HepG2 (cell line): ENCODE measurements around the gene KRTAP3-3. TPM values are rescaled to one million over a fixed set of nuclear protein-coding genes. Genes with fewer than 3 reads are reported as not detected.
A peak's percentile ranks its signal among the peaks of the same experiment; 100 is the strongest.

Experiments used
- ATAC-seq: fragments of 200-7000 bp; cut with Tn5 transposase; 3 replicates; pipeline ENCODE4 v1.9.1; 2020; ENCODE audit warnings: mild to moderate bottlenecking, moderate library complexity
- BruUV-seq: library from RNA; stranded (reverse); fragments of 400-500 nt; replicated peaks from 2 replicates; lab custom pipeline; 2021; lab: Mats Ljungman, UMichigan
- CTCF ChIA-PET: fragments of 300-600 bp; formaldehyde crosslinking; extraction: SDS; loops from one replicate; lab custom pipeline; 2021; ENCODE audit warnings: low total read pairs, inconsistent platforms, low intra/inter-chr PET ratio; lab: Yijun Ruan, JAX
- POLR2A ChIA-PET: fragments of 350-600 bp; sonication (Branson Sonifier 250); formaldehyde crosslinking; loops from one replicate; lab custom pipeline; 2020; ENCODE audit warnings: antibody characterized with exemption, inconsistent platforms; lab: Yijun Ruan, JAX
- DNase-seq: peaks from one replicate; pipeline ENCODE4 v3.0.0-alpha.2; 2015; ENCODE audit warnings: low spot score
- FAIRE-seq: peaks from 3 replicates; lab custom pipeline; 2011; peaks lifted over from hg19 to GRCh38; lab: Jason Lieb, UNC
- H2AFZ ChIP-seq: one replicate; pipeline ENCODE4 v1.6.1; 2011; ENCODE audit warnings: low read length, inconsistent platforms
- H3K27ac ChIP-seq: fragments of 300-600 bp; 3 replicates; pipeline ENCODE4 v1.8.0; 2011; ENCODE audit warnings: mixed run types, mild to moderate bottlenecking, mixed read lengths, low read length, inconsistent platforms; ENCODE audit not compliant: insufficient read depth; ENCODE audit errors: extremely low read length
- H3K27me3 ChIP-seq, 2 experiments: fragments of 200-600 bp in 1 of 2; 2 replicates in 1 of 2; 3 replicates in 1 of 2; pipeline versions ENCODE4 v1.6.0 to v1.8.0; 2011; ENCODE audit warnings: low read length in 2 of 2, mild to moderate bottlenecking in 2 of 2, moderate library complexity in 2 of 2, inconsistent platforms in 1 of 2; ENCODE audit not compliant: insufficient read depth in 2 of 2, control insufficient read depth in 1 of 2
- H3K36me3 ChIP-seq, 2 experiments: fragments of 200-600 bp in 1 of 2; replicated peaks in 1 of 2; 2 replicates in 1 of 2; 3 replicates in 1 of 2; pipeline versions ENCODE4 v1.5.1 to v1.8.0; 2011; ENCODE audit warnings: low read length in 2 of 2, inconsistent platforms in 1 of 2; ENCODE audit not compliant: insufficient read depth in 2 of 2, control insufficient read depth in 1 of 2
- H3K4me1 ChIP-seq: 2 replicates; pipeline ENCODE4 v1.5.1; 2012; ENCODE audit warnings: low read length, inconsistent platforms; ENCODE audit not compliant: insufficient read depth
- H3K4me2 ChIP-seq: 2 replicates; pipeline ENCODE4 v1.6.0; 2011; ENCODE audit warnings: low read depth, low read length, inconsistent platforms
- H3K4me3 ChIP-seq, 3 experiments: fragments of 200-600 bp in 1 of 3; sonication (generic), shearing (Covaris generic) in 1 of 3; replicated peaks in 1 of 3; 2 replicates each; pipeline ENCODE4 v1.5.1; 2011 to 2016; ENCODE audit warnings: low read length in 3 of 3, inconsistent platforms in 2 of 3, low read depth in 2 of 3, mild to moderate bottlenecking in 2 of 3, control low read depth in 1 of 3, mixed read lengths in 1 of 3; ENCODE audit not compliant: insufficient read depth in 1 of 3
- H3K79me2 ChIP-seq: one replicate; pipeline ENCODE4 v1.6.1; 2011; ENCODE audit warnings: low read length, inconsistent platforms; ENCODE audit not compliant: insufficient read depth
- H3K9ac ChIP-seq: 2 replicates; pipeline ENCODE4 v1.6.0; 2011; ENCODE audit warnings: mild to moderate bottlenecking, low read depth, low read length, inconsistent platforms; ENCODE audit not compliant: insufficient read depth
- H3K9me3 ChIP-seq: 2 replicates; pipeline ENCODE4 v1.5.1; 2012; ENCODE audit warnings: mild to moderate bottlenecking, low read length
- H4K20me1 ChIP-seq: 2 replicates; pipeline ENCODE4 v1.6.0; 2011; ENCODE audit warnings: inconsistent platforms, mild to moderate bottlenecking, low read length, moderate library complexity; ENCODE audit not compliant: insufficient read depth
- AKAP8 ChIP-seq: sonication (generic); formaldehyde crosslinking; IDR thresholded peaks from 2 replicates; pipeline ENCODE4 v1.5.1; 2020; ENCODE audit warnings: mild to moderate bottlenecking, missing genetic modification reagents
- CBFB ChIP-seq: sonication (generic); formaldehyde crosslinking; IDR thresholded peaks from 2 replicates; pipeline ENCODE4 v1.4.0; 2020; ENCODE audit warnings: missing genetic modification reagents
- EP300 ChIP-seq, 3 experiments: sonication (generic) in 1 of 3; formaldehyde crosslinking in 1 of 3; IDR thresholded peaks; 2 replicates each; pipeline versions ENCODE4 v1.5.1 to v1.6.1; 2011 to 2020; ENCODE audit warnings: low read depth in 2 of 3, low read length in 2 of 3, borderline replicate concordance in 1 of 3, improper control_type of control experiment in 1 of 3, mild to moderate bottlenecking in 1 of 3, missing genetic modification reagents in 1 of 3, moderate library complexity in 1 of 3
- HMG20A ChIP-seq: IDR thresholded peaks from 2 replicates; pipeline ENCODE4 v1.6.1; 2016; ENCODE audit warnings: borderline replicate concordance
- HNF4A ChIP-seq: sonication (generic); formaldehyde crosslinking; IDR thresholded peaks from 2 replicates; pipeline ENCODE4 v1.4.0; 2020; ENCODE audit warnings: missing genetic modification reagents
- IRX3 ChIP-seq: sonication (generic); formaldehyde crosslinking; IDR thresholded peaks from 2 replicates; pipeline ENCODE4 v1.8.1; 2023; ENCODE audit warnings: mild to moderate bottlenecking, low read depth, missing genetic modification reagents, borderline replicate concordance
- KAT8 ChIP-seq: IDR thresholded peaks from 2 replicates; pipeline ENCODE4 v1.6.1; 2016; ENCODE audit warnings: missing genetic modification reagents, missing compliant biosample characterization
- PAX8 ChIP-seq: sonication (generic); formaldehyde crosslinking; IDR thresholded peaks from 2 replicates; pipeline ENCODE4 v1.8.0; 2022; ENCODE audit warnings: mild to moderate bottlenecking, missing genetic modification reagents, borderline replicate concordance
- RBAK ChIP-seq: sonication (generic); formaldehyde crosslinking; IDR thresholded peaks from 2 replicates; pipeline ENCODE4 v1.5.1; 2020; ENCODE audit warnings: mild to moderate bottlenecking, missing genetic modification reagents
- REPIN1 ChIP-seq: sonication (generic); formaldehyde crosslinking; IDR thresholded peaks from 2 replicates; pipeline ENCODE4 v1.8.0; 2022; ENCODE audit warnings: missing genetic modification reagents, low read depth, mild to moderate bottlenecking, borderline replicate concordance
- SCMH1 ChIP-seq: sonication (generic); formaldehyde crosslinking; IDR thresholded peaks from 2 replicates; pipeline ENCODE4 v1.9.0; 2021; ENCODE audit warnings: missing genetic modification reagents, mild to moderate bottlenecking, borderline replicate concordance
- TCF7 ChIP-seq: sonication (generic); IDR thresholded peaks from 2 replicates; pipeline ENCODE4 v1.6.1; 2016; ENCODE audit warnings: antibody characterized with exemption, low read depth
- TGIF2 ChIP-seq: IDR thresholded peaks from 2 replicates; pipeline ENCODE4 v1.6.1; 2016; ENCODE audit warnings: control low read depth, missing compliant biosample characterization
- ZNF18 ChIP-seq: sonication (generic); formaldehyde crosslinking; IDR thresholded peaks from 2 replicates; pipeline ENCODE4 v1.8.0; 2022; ENCODE audit warnings: mild to moderate bottlenecking, missing genetic modification reagents; ENCODE audit not compliant: insufficient replicate concordance
- ZNF44 ChIP-seq: sonication (generic); formaldehyde crosslinking; IDR thresholded peaks from 2 replicates; pipeline ENCODE4 v1.5.1; 2020; ENCODE audit warnings: mild to moderate bottlenecking, missing genetic modification reagents
- ZNF546 ChIP-seq: sonication (generic); formaldehyde crosslinking; conservative IDR thresholded peaks from 2 replicates; pipeline ENCODE4 v1.8.1; 2023; ENCODE audit warnings: mild to moderate bottlenecking, missing genetic modification reagents
- ZNF784 ChIP-seq: sonication (generic); formaldehyde crosslinking; IDR thresholded peaks from 2 replicates; pipeline ENCODE4 v1.5.1; 2020; ENCODE audit warnings: missing genetic modification reagents, mild to moderate bottlenecking, borderline replicate concordance
- WGBS: methylation state at CpG from one replicate; pipeline ENCODE4 v1.1.6; 2017; ENCODE audit warnings: low lambda C conversion rate; 5-methylcytosine and 5-hydroxymethylcytosine counted together
- in situ Hi-C: cut with HindIII; loops from 2 replicates; pipeline ENCODE4 v1.10.0; 2017; ENCODE audit warnings: low pct_unique_long_range_greater_than_20kb; ENCODE audit not compliant: extremely low pct_ligation_motif_present
- intact Hi-C: fragments of 100-400 bp; cut with micrococcal nuclease; formaldehyde crosslinking; loops from one replicate; pipeline ENCODE4 v1.10.0; 2022; ENCODE audit not compliant: unreplicated experiment
- polyA plus RNA-seq, 8 experiments: library from polyadenylated mRNA; depleted of rRNA in 3 of 8; stranded (reverse) in 7 of 8; unstranded in 1 of 8; fragments of >200 nt; fragmentation: Illumina TruSeq in 4 of 8; extraction: Trizol in 4 of 8; gene quantifications; 2 replicates each; pipeline versions ENCODE4 v1.2.1 to v1.2.3, GENCODE V29; 2011 to 2016; ENCODE audit warnings: low read depth in 4 of 8, missing spikeins in 1 of 8, mixed read lengths in 1 of 8; ENCODE audit not compliant: insufficient read depth in 1 of 8
- total RNA-seq, 5 experiments: library from RNA; depleted of rRNA; stranded (reverse); fragments of >200 nt; fragmentation: Illumina TruSeq; extraction: Trizol; gene quantifications; 2 replicates each; pipeline ENCODE4 v1.2.3, GENCODE V29; 2016; ENCODE audit warnings: low read depth in 1 of 5

The KRTAP3-3 gene
- total and polyA plus RNA-seq, 2 of the 13 experiments (the other 11 are each of a cell fraction or from before 2014, with no cell fraction given) = not detected

- no peak for ATAC-seq
These were observed 41.8 kb downstream of the KRTAP3-3 start for GRCh38 chr17:40952154-40952553.

GRCh38 chr17:40951011-40951622, 42.8 kb downstream of the KRTAP3-3 start:
- Histone ChIP-seq H3K4me2 (no peak overlapping the region), H3K9me3 (no peaks in the 10 kb centered on the region), H4K20me1 (no peaks in the 10 kb centered on the region), H3K4me1 (peaks cover 85% of the 10 kb centered on the region), H3K4me3 (no peak overlapping the region), H3K9ac (no peak overlapping the region), H3K79me2 (no peaks in the 10 kb centered on the region), H3K27ac (no peak overlapping the region), H3K36me3 (no peaks in the 10 kb centered on the region; a peak in 1 of 5 replicates), H2AFZ (no peak overlapping the region), H3K27me3 (no peaks in the 10 kb centered on the region)
- DNase-seq (peak; percentile 63), ATAC-seq (no peak), FAIRE-seq (no peak)
- intact Hi-C loops = no loop called here
- no TSS peak for BruUV-seq
- in situ Hi-C loops = loop anchor here (10.0 kb wide), 1 partner anchor 104 kb away; the partner anchor contains the start of gene KRTAP2-2
- CTCF ChIA-PET = no interaction called here
- POLR2A ChIA-PET = interaction anchor here (0.9 kb wide), 1 partner anchor 109 kb away, joined by 3 read pairs; the partner anchor contains the start of gene KRTAP2-3
- 96% methylated on average over 2 of the region's 2 CpGs for WGBS
- TF ChIP-seq ZNF18 (CRISPR knock-in tag) = no peak
- no peak for TF ChIP-seq TGIF2
- peak in 1 of 2 experiments; percentile 70; a peak in 2 of 4 replicates for TF ChIP-seq EP300 (IDR thresholded peaks at IDR 0.05; ENCODE audit: low read depth in 2 of 2, low read length in 2 of 2)
- no peak for TF ChIP-seq EP300 (CRISPR knock-in tag; IDR thresholded peaks at IDR 0.05; ENCODE audit: borderline replicate concordance)
- TF ChIP-seq PAX8 (CRISPR knock-in tag) = no peak
- TF ChIP-seq HMG20A (CRISPR knock-in tag) = no peak; the same call in 1 of the 2 replicates
- TF ChIP-seq TCF7 = peak; percentile 62; the same call in 1 of the 2 replicates
- no peak for TF ChIP-seq CBFB
- TF ChIP-seq KAT8 = no peak
- TF ChIP-seq ZNF44 (CRISPR knock-in tag) = 0 out of 2 replicates have a peak, but pooled peaks have one; percentile 28
- TF ChIP-seq HNF4A = 0 out of 2 replicates have a peak, but pooled peaks have one; percentile 5
- TF ChIP-seq ZNF546 (CRISPR knock-in tag) = no peak

More at GRCh38 chr17:40952154-40952553, 41.8 kb downstream of the KRTAP3-3 start:
- TF ChIP-seq SCMH1 (CRISPR knock-in tag) (no peak), IRX3 (CRISPR knock-in tag) (no peak), ZNF784 (CRISPR knock-in tag) (no peak), AKAP8 (CRISPR knock-in tag) (no peak), REPIN1 (CRISPR knock-in tag) (no peak), RBAK (CRISPR knock-in tag) (no peak)
- TF ChIP-seq, all 625 proteins: peak for 0
- no peaks in the 10 kb centered on the region for H3K79me2 ChIP-seq
- H3K4me1 ChIP-seq = peaks cover 85% of the 10 kb centered on the region
- in situ Hi-C loops = loop anchor here (10.0 kb wide), 1 partner anchor 103 kb away; the partner anchor contains the start of gene KRTAP2-2
- no peak overlapping the region for H3K4me3 ChIP-seq
- intact Hi-C loops = no loop called here
- WGBS = 100% methylated on average over 2 of the region's 2 CpGs
- BruUV-seq = no TSS peak
- no peak overlapping the region for H3K27ac ChIP-seq
- FAIRE-seq = no peak
- H3K9me3 ChIP-seq = no peaks in the 10 kb centered on the region
- POLR2A ChIA-PET = interaction anchor here (0.9 to 1.0 kb wide), 2 partner anchors 15 to 108 kb away, joined by 3 read pairs; partner anchors contain the start of genes KRT23 and KRTAP2-3
- no peak overlapping the region for H3K4me2 ChIP-seq
- no peak overlapping the region for H2AFZ ChIP-seq
- H3K27me3 ChIP-seq = no peaks in the 10 kb centered on the region
- CTCF ChIA-PET = no interaction called here
- DNase-seq = no peak
- H3K36me3 ChIP-seq = no peaks in the 10 kb centered on the region; a peak in 1 of 5 replicates
- no peaks in the 10 kb centered on the region for H4K20me1 ChIP-seq
- H3K9ac ChIP-seq = no peak overlapping the region
